Activated CD4-positive, alpha-beta T cell treated with anti-CD3 and anti-CD28 coated beads, Interleukin-2, amount 50 U/mL, for 4 hours (primary cell): Measurements from ENCODE around the gene C3orf70.
"Not testable (repeated sequence)": the region's sequence is repeated elsewhere in the genome, so short reads cannot be mapped to it uniquely, and the experiment has no call there.

Source experiments
- DNase-seq, 2 experiments: peaks; one replicate each; pipeline ENCODE4 v3.0.0-alpha.2; 2020

Gene C3orf70

DNA sequence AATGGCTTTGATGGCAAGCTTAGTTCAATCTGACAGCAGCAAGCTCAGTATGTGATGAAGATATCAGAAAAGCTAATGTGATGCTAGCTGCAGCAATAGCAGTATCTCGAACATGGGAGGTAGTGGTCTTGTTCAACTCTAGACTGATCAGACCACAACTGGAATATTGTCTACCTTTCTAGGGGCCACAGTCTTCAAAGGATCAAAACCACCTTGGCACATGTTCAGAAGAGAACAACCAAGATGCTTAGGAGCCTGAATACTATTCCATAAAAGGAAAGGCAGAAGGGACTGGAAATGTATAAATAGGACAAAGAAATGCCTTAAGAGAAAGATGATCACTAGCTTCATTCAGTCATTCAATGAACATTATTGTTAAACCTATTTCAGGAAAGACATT lies 2.3 kb downstream of the C3orf70 start:
- DNase-seq: no peak

DNA sequence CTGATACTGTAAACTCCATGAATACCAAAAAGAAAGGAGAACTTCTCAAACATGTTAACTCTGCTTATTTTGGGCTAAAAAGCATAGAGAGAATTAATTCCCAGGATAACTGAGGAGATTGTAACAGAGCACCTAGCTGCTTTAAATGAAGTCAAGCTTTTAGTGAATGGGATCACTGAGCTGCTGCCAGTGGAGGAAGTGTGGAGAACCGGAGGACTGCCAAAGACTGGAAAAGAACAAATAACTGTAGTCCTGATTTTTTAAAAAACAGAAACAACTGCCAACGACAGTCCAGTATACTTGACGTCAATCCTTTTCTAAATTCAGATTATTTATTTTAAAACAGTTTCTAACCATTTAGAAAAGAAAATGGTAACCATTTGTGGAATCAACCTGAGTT lies 3.3 kb downstream of the C3orf70 start:
- no peak for DNase-seq

DNA sequence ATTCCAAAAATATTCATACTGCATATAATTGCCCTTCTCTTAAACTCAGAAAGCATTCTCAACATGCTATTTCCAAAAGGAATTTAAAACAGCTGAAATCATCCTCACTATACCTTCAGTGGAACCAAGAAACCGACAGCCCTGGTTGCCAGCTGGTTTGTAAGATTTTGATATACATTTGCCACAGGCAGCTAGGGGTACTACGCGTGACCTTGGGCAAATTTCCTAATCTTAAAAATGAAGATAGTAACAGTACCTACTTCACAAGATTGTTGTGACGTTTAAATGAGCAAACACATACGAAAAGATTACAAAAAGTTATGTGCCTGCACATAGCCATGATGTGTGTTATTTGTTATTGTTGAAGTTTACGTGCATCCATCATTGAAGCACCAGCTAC lies 7.3 kb downstream of the C3orf70 start:
- no peak for DNase-seq

GRCh38 chr3:185144784-185145183 lies 8.1 kb downstream of the C3orf70 start:
- no peak for DNase-seq

GRCh38 chr3:185137821-185138220 lies 15.0 kb downstream of the C3orf70 start:
- DNase-seq: no peak

GRCh38 chr3:185134509-185134908 lies 18.4 kb downstream of the C3orf70 start:
- DNase-seq: no peak

GRCh38 chr3:185131602-185132256 lies 21.1 kb downstream of the C3orf70 start:
- DNase-seq: no peak

DNA sequence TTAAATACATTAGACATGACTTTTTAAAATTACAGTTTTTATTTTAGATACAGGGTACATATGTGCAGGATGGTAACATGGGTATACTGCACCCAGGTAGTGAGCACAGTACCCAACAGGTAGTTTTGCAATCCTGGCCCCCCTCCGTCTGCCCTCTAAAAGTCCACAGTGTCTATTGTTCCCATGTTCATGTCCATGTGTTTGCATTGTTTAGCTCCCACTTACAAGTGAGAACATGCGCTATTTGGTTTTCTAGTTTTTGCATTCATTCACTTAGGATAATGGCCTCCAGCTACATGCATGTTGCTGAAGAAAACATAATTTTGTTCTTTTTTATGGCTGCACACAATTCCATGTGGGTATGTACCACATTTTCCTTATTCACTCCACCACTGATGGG lies 23.8 kb downstream of the C3orf70 start:
- no peak for DNase-seq

DNA sequence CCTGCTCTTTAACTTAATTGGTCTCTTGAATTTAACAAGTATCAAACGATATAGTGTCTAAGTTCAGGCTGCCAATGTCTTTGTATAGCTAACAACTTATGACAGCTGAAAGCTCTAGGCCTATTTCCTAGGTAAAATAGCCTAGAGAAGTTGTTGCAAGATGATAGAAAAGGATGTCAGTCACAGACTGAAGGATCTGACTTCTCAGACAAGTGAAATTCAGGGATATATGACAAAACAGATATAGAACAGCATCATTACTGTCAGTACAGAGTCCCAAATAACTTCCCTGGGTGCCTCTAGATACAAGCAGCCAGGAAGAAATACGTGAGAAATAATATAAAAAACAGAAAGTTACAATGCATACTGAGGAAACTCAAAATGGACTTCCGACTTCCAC lies 26.7 kb downstream of the C3orf70 start:
- DNase-seq: no peak

- DNase-seq: no peak
Observed at GRCh38 chr3:185120126-185120525, 32.7 kb downstream of the C3orf70 start.

DNA sequence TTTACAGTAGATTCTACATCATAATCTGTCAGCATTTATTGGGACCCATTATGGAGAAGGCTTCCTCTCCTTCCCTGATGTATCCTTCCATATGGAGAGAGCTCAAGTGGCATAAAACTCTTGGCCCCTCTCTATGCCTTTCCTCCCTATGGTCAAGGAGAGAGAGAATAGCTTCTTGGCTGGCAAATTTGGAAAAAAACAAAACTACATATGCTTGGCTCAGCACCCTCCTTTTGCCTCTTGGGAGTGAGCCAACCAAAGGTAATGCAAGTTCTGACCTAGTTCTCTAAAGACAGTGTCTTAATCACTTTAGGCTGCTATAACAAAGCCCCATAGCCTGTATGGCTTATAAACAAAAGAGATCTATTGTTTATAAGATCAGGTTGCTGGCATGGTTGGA lies 37.5 kb downstream of the C3orf70 start:
- no peak for DNase-seq

GRCh38 chr3:185114756-185115155 lies 38.1 kb downstream of the C3orf70 start:
- DNase-seq: no peak

GRCh38 chr3:185112186-185112585 lies 40.7 kb downstream of the C3orf70 start:
- DNase-seq: no peak

DNA sequence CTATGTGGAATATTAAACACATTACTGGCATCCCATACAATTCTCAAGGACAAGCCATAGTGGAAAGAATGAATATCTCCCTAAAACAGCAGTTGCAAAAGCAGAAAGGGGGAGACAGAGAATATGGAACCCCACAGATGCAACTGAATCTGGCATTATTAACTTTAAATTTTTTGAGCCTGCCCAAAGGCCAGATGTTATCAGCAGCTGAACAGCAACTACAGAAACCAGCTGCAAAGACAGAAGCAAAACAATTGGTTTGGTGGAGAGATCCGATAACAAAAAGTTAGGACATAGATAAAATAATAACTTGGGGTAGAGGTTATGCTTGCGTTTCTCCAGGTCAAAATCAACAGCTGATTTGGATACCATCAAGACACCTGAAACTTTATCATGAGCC lies 43.8 kb downstream of the C3orf70 start:
- not testable (repeated sequence) for DNase-seq

GRCh38 chr3:185106256-185106890 lies 46.5 kb downstream of the C3orf70 start:
- not testable (repeated sequence) for DNase-seq

DNA sequence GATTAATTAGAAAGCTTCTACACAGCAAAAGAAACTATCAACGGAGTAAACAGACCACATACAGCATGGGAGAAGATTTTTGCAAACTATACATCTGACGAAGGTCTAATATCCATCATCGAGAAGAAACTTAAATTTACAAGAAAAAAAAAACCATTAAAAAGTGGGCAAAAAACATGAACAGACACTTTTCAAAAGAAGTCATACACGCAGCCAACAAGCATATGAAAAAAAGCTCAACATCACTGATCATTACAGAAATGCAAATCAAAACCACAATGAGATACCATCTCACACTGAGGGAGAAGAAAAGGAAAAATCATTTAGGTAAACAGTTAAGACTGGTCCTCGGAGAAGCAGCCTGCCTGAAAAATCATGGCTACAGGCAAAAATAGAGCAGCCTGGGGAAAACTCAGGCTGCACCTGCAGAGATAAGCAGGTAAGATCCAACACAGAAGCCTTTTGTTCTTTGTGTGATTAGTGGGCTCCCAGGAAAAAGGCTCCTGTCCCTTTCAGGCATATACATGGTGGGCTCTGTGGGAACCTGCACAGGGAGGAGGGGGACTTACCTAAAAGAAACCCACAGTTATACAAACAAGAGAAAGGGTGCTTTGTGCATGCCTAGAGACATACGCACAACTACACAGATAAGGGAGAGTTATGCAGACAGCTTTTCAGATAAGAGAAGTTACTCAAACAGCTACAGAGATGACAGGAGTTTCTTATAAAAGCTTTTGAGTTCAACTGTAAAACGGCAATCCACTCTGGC lies 49.3 kb downstream of the C3orf70 start:
- no peak for DNase-seq

- no peak for DNase-seq
Observed at GRCh38 chr3:185094697-185095096, 58.2 kb downstream of the C3orf70 start.

DNA sequence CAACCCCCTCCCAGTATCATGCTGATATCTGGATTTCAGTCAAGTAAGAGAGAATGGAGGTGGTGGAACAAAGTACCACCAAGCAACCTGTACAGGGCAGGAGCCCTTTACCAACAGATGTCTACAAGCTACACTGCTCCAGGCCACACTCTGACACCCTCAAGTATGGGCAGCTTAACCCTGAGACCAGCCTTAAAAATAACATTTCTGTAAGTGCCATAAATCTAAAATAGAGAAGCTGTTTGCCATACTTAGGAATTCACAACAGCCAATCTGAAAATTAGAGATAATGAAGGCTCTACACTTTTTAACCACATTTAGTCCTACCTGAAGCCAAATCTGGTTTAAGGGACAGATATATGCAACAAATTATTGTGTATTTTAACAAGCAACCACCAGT lies 59.7 kb downstream of the C3orf70 start:
- DNase-seq: no peak

- DNase-seq: no peak
Observed at GRCh38 chr3:185090811-185091210, 62.0 kb downstream of the C3orf70 start.

- DNase-seq: no peak
Observed at GRCh38 chr3:185089751-185090150, 63.1 kb downstream of the C3orf70 start.

- DNase-seq: no peak
Observed at GRCh38 chr3:185089343-185089742, 63.5 kb downstream of the C3orf70 start.

GRCh38 chr3:185087419-185087818 lies 65.4 kb downstream of the C3orf70 start:
- no peak for DNase-seq

- no peak for DNase-seq
Observed at GRCh38 chr3:185084901-185085300, 68.0 kb downstream of the C3orf70 start.

DNA sequence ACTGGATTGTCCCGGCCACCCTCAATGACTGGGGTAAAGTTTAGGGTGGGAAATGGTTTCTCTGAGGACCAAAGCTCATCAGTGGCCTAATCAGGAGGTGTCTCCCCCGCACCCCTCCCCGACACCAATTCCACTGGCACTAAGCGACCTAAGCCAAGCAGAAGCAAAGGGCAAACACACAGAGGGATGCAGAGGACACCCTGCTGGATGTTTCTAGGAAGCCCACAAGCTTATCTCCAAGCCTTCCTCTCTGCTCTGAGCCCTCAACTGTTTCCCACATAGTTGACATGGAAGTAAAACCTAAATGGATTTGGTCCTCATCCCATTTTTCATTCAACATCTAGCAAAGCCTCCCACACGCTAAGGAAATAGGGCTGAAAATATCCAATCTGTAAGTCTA lies 68.5 kb downstream of the C3orf70 start:
- DNase-seq: no peak
